ENCODE results near the gene PGM5. TPM values are rescaled to one million over a fixed set of nuclear protein-coding genes. Genes with fewer than 3 reads are reported as not detected.
A peak's percentile ranks its signal among the peaks of the same experiment; 100 is the strongest.
"Not testable (repeated sequence)": the region's sequence is repeated elsewhere in the genome, so short reads cannot be mapped to it uniquely, and the experiment has no call there.

PGM5 gene
- total and polyA plus RNA-seq, 4 donors = 4.3 to 51.7 (median 12.0) TPM

DNA sequence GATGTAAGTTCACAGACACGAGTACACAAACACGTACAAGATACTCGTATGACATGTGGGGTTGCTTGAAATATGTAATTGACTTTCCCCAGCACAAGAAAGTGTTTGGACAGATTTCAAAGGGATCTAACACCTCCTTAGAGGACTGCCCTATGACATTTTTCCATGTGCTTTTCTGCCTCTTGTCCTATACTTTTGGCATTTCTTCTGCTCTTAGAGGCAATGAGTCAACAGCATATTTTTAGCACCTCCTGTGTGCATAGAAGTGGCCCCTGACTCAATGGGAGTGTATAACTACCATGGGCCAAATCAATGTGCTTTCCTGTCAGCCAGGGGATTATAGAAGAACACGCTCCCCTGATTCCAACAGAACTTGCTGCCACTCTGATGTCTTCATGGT is 4.7 kb upstream of the PGM5 start:
- not testable (repeated sequence) for H3K9me3 ChIP-seq (ENCODE audit: control insufficient read depth in 4 of 4, insufficient read depth in 3 of 4, low read length in 3 of 4); H3K9ac ChIP-seq (ENCODE audit: insufficient read depth in 1 of 2, low read length in 2 of 2); H3K4me3 ChIP-seq; H3K27ac ChIP-seq (ENCODE audit: low read depth in 1 of 2, low read length in 1 of 2); ATAC-seq (ENCODE audit: insufficient read depth, low FRiP score); H3K36me3 ChIP-seq (ENCODE audit: control insufficient read depth in 4 of 4, insufficient read depth in 4 of 4, low read length in 4 of 4); H3K27me3 ChIP-seq (ENCODE audit: control insufficient read depth in 3 of 3, insufficient read depth in 3 of 3, low read length in 2 of 3); H3K4me1 ChIP-seq (ENCODE audit: control insufficient read depth in 5 of 5, insufficient read depth in 5 of 5, low read length in 5 of 5)
- DNase-seq = peak; percentile 13 to 78 (median 67)
- 56 to 74% methylated on average over 4 of the region's 4 CpGs for WGBS, 2 donors

DNA sequence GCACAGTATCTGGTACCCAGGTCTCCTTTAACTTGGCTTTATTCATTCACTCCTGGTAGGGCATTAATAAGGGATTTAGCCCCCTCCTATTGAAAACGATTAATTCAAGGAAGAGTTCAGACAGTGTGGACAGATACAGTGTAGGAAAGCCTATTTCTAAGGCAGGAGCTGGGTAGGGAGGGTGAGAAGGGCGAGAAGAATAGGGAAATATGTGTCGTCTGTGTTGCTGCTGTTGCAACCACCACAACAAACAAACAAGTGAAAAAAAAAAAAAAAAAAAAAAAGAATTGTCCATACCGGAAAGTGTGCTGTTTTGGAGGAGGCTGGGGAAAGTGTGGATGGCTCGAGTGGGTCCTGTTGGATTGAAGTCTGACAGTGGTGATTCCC is 425 bp upstream of the PGM5 start:
- not testable (repeated sequence) for H3K9ac ChIP-seq (ENCODE audit: insufficient read depth in 1 of 2, low read length in 2 of 2); ATAC-seq (ENCODE audit: insufficient read depth, low FRiP score); H3K4me3 ChIP-seq; H3K27me3 ChIP-seq (ENCODE audit: control insufficient read depth in 3 of 3, insufficient read depth in 3 of 3, low read length in 2 of 3); H3K36me3 ChIP-seq (ENCODE audit: control insufficient read depth in 4 of 4, insufficient read depth in 4 of 4, low read length in 4 of 4); H3K9me3 ChIP-seq (ENCODE audit: control insufficient read depth in 4 of 4, insufficient read depth in 3 of 4, low read length in 3 of 4); H3K4me1 ChIP-seq (ENCODE audit: control insufficient read depth in 5 of 5, insufficient read depth in 5 of 5, low read length in 5 of 5)
- peak overlapping the region in 1 of 2 donors; percentile 74 for H3K27ac ChIP-seq (ENCODE audit: low read depth in 1 of 2, low read length in 1 of 2)
- WGBS, 2 donors = 14 to 17% methylated on average over 4 to 5 of the region's 5 CpGs
- DNase-seq = peak; percentile 15 to 47 (median 35)

DNA sequence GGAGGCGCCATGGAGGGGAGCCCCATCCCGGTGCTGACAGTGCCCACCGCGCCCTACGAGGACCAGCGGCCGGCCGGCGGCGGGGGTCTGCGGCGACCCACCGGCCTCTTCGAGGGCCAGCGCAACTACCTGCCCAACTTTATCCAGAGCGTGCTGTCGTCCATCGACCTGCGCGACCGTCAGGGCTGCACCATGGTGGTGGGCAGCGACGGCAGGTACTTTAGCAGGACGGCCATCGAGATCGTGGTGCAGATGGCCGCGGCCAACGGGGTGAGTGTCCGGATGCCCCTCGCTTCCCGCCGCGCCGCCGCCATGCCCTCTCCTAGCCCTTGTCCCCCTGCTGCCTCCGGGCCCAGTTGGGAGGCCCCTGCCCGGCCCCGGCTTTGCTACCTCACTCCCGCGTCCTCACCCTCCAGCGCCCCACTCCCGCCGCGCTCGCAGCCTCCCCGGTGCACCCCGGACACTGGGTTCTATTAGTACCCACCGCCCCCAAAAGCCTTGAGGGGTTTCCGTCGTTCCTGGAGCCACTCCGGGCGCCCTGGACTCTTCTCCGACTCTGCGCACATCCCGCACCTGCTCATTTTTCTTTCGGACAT is 806 bp downstream of the PGM5 start:
- H3K4me3 ChIP-seq = peak overlapping the region; percentile 43
- H3K27me3 ChIP-seq (ENCODE audit: control insufficient read depth in 3 of 3, insufficient read depth in 3 of 3, low read length in 2 of 3); H3K9ac ChIP-seq (ENCODE audit: insufficient read depth in 1 of 2, low read length in 2 of 2); H3K36me3 ChIP-seq (ENCODE audit: control insufficient read depth in 4 of 4, insufficient read depth in 4 of 4, low read length in 4 of 4); H3K9me3 ChIP-seq (ENCODE audit: control insufficient read depth in 4 of 4, insufficient read depth in 3 of 4, low read length in 3 of 4); H3K4me1 ChIP-seq (ENCODE audit: control insufficient read depth in 5 of 5, insufficient read depth in 5 of 5, low read length in 5 of 5); DNase-seq: not testable (repeated sequence)
- peak overlapping the region in 1 of 2 donors; percentile 93 for H3K27ac ChIP-seq (ENCODE audit: low read depth in 1 of 2, low read length in 1 of 2)
- peak; percentile 3 for ATAC-seq (ENCODE audit: insufficient read depth, low FRiP score)
- WGBS, 2 donors = 7 to 14% methylated on average over 31 to 51 of the region's 57 CpGs

DNA sequence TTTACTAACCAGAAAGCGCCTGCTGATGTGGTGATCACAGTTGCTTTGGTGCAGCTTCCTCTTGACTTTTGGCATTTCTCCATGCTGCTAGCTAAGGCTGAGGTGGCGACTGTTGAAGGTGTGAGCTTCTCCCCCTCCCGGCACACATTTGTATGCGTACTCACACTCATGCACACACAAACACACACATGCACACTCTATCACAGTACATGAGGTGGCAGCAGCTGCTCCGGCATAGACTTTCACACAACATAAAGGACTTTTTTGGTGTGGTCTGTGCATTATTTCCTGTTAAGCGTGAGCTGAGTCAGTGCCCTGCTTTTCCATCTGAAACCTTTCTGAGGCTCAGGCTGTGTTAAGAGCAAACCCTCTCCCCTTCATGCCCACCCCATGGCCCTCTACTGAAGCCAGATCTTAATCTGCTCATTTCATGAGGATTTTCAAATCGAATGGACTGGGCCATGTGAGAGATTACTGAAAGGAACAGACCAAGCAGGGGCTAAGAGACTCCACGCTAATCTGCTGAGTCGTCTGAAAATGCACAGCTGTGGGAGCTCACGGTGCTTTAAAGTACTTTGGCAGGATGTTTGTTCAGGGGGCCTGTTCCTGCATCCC is 10.6 kb downstream of the PGM5 start:
- not testable (repeated sequence) for H3K27me3 ChIP-seq (ENCODE audit: control insufficient read depth in 3 of 3, insufficient read depth in 3 of 3, low read length in 2 of 3); H3K4me3 ChIP-seq

DNA sequence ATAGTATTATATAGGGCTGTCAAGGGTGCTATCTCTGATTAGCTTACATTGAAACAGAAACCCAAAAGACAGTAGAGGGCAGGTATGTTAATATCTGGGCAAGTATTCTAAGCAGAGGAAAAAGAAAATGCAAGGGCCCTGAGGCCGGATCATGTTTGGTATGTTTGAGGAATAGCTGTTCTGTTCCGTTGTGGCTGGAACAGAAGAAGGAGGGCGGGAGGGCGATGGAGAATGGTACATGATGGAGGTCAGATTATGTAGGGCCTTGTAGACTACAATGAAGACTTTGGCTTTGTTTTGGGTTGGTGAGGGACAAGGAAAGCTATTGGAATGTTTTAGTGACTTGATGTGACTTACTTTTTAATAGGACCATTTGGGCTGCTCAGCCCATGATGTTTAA is 19.4 kb downstream of the PGM5 start:
- H3K9me3 ChIP-seq (ENCODE audit: control insufficient read depth in 4 of 4, insufficient read depth in 3 of 4, low read length in 3 of 4); DNase-seq; H3K36me3 ChIP-seq (ENCODE audit: control insufficient read depth in 4 of 4, insufficient read depth in 4 of 4, low read length in 4 of 4); H3K9ac ChIP-seq (ENCODE audit: insufficient read depth in 1 of 2, low read length in 2 of 2); H3K27me3 ChIP-seq (ENCODE audit: control insufficient read depth in 3 of 3, insufficient read depth in 3 of 3, low read length in 2 of 3); H3K4me3 ChIP-seq; ATAC-seq (ENCODE audit: insufficient read depth, low FRiP score); H3K4me1 ChIP-seq (ENCODE audit: control insufficient read depth in 5 of 5, insufficient read depth in 5 of 5, low read length in 5 of 5); H3K27ac ChIP-seq (ENCODE audit: low read depth in 1 of 2, low read length in 1 of 2): not testable (repeated sequence)
- WGBS, 2 donors = 91 to 93% methylated on average over 4 of the region's 4 CpGs

More for the DNA sequence above, 10.6 kb downstream of the PGM5 start:
- H3K27ac ChIP-seq (ENCODE audit: low read depth in 1 of 2, low read length in 1 of 2); H3K9ac ChIP-seq (ENCODE audit: insufficient read depth in 1 of 2, low read length in 2 of 2); H3K4me1 ChIP-seq (ENCODE audit: control insufficient read depth in 5 of 5, insufficient read depth in 5 of 5, low read length in 5 of 5); H3K36me3 ChIP-seq (ENCODE audit: control insufficient read depth in 4 of 4, insufficient read depth in 4 of 4, low read length in 4 of 4); H3K9me3 ChIP-seq (ENCODE audit: control insufficient read depth in 4 of 4, insufficient read depth in 3 of 4, low read length in 3 of 4): not testable (repeated sequence)
- 9 to 22% methylated on average over 9 to 10 of the region's 10 CpGs for WGBS, 2 donors
- ATAC-seq (ENCODE audit: insufficient read depth, low FRiP score) = peak; percentile 27
- peak; percentile 56 to 85 (median 80) for DNase-seq

DNA sequence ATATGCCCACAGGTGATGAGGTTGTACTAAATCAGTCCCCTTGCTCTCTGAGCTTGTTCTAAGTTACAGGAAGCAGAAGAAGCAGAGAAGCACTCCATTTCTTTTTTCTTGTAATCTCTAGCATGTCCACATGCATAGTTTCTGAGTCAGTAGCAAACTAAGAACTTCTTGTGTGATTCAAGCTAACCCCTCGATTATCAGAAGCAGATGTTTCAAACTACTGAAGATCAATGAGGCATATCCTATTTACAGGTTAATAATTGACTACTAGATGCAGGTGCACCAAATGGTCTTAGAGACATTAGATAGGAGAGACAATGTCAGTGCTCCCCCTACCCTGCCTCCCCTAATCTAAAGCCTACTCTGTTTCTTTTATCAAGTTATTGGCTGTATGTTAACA is 21.3 kb downstream of the PGM5 start:
- DNase-seq; H3K27ac ChIP-seq (ENCODE audit: low read depth in 1 of 2, low read length in 1 of 2); H3K4me1 ChIP-seq (ENCODE audit: control insufficient read depth in 5 of 5, insufficient read depth in 5 of 5, low read length in 5 of 5); H3K27me3 ChIP-seq (ENCODE audit: control insufficient read depth in 3 of 3, insufficient read depth in 3 of 3, low read length in 2 of 3); H3K4me3 ChIP-seq; H3K9me3 ChIP-seq (ENCODE audit: control insufficient read depth in 4 of 4, insufficient read depth in 3 of 4, low read length in 3 of 4); ATAC-seq (ENCODE audit: insufficient read depth, low FRiP score); H3K9ac ChIP-seq (ENCODE audit: insufficient read depth in 1 of 2, low read length in 2 of 2); H3K36me3 ChIP-seq (ENCODE audit: control insufficient read depth in 4 of 4, insufficient read depth in 4 of 4, low read length in 4 of 4): not testable (repeated sequence)
- 60 to 63% methylated on average over 1 of the region's 1 CpG for WGBS, 2 donors

DNA sequence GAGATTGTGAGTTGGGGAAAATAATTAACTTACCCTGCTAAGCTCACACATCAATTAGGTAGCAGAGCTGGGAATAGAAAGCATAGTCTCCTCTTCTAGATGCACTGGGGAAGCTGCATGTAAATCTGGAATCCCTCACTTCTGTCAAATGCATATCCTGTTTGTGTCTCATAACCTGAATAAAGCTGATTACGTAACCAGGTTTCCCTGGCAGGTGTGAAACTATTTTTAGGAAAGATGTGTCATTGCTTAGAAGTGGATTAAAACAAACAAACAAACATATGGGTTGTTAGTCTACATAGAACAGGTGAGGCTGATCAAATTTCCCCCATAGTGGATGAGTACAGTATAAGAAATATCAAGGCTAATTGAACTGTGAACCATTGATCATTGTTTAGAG is 27.5 kb downstream of the PGM5 start:
- 32 to 60% methylated on average over 1 of the region's 1 CpG for WGBS, 2 donors
- not testable (repeated sequence) for H3K27me3 ChIP-seq (ENCODE audit: control insufficient read depth in 3 of 3, insufficient read depth in 3 of 3, low read length in 2 of 3); H3K4me3 ChIP-seq; H3K4me1 ChIP-seq (ENCODE audit: control insufficient read depth in 5 of 5, insufficient read depth in 5 of 5, low read length in 5 of 5); ATAC-seq (ENCODE audit: insufficient read depth, low FRiP score); H3K27ac ChIP-seq (ENCODE audit: low read depth in 1 of 2, low read length in 1 of 2); DNase-seq; H3K9me3 ChIP-seq (ENCODE audit: control insufficient read depth in 4 of 4, insufficient read depth in 3 of 4, low read length in 3 of 4); H3K36me3 ChIP-seq (ENCODE audit: control insufficient read depth in 4 of 4, insufficient read depth in 4 of 4, low read length in 4 of 4); H3K9ac ChIP-seq (ENCODE audit: insufficient read depth in 1 of 2, low read length in 2 of 2)

DNA sequence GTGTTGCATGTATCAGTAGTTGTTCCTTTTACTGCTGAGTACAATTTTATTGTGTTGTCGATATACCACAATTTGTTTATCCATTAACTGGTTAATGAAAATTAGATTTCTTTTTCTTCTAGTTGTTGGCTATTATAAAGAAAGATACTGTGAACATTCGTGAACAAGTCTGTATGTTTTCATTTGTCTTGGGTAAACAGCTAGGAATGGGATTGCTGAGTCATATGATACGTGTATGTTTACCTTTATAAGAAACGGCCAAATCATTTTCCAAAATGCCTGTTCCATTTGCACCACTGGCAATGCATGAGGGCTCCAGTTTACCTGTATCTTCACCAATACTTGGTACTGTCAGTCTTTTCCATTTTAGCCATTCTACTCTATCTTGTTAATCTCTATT is 33.1 kb downstream of the PGM5 start:
- not testable (repeated sequence) for ATAC-seq (ENCODE audit: insufficient read depth, low FRiP score); DNase-seq; H3K9me3 ChIP-seq (ENCODE audit: control insufficient read depth in 4 of 4, insufficient read depth in 3 of 4, low read length in 3 of 4); H3K27me3 ChIP-seq (ENCODE audit: control insufficient read depth in 3 of 3, insufficient read depth in 3 of 3, low read length in 2 of 3); H3K27ac ChIP-seq (ENCODE audit: low read depth in 1 of 2, low read length in 1 of 2); H3K4me1 ChIP-seq (ENCODE audit: control insufficient read depth in 5 of 5, insufficient read depth in 5 of 5, low read length in 5 of 5); H3K4me3 ChIP-seq; H3K9ac ChIP-seq (ENCODE audit: insufficient read depth in 1 of 2, low read length in 2 of 2)
- 76 to 83% methylated on average over 4 of the region's 4 CpGs for WGBS, 2 donors
- peaks cover 0 to 13% (median 5%) of the 10 kb centered on the region in 4 donors for H3K36me3 ChIP-seq (ENCODE audit: control insufficient read depth in 4 of 4, insufficient read depth in 4 of 4, low read length in 4 of 4)

All from lung (tissue), 10 donors.